Stimulated activated CD8-positive, alpha-beta memory T cell treated with anti-CD3 and anti-CD28 coated beads, Interleukin-4, amount 100 ng/mL, for 24 hours (primary cell): ENCODE results near the gene MTA2.
A peak's percentile ranks its signal among the peaks of the same experiment; 100 is the strongest.
"Not testable (repeated sequence)": the region's sequence is repeated elsewhere in the genome, so short reads cannot be mapped to it uniquely, and the experiment has no call there.

Experiments
- DNase-seq: peaks from one replicate; pipeline ENCODE4 v3.0.0-alpha.2; 2020; ENCODE audit warnings: low read depth

Gene MTA2

DNA sequence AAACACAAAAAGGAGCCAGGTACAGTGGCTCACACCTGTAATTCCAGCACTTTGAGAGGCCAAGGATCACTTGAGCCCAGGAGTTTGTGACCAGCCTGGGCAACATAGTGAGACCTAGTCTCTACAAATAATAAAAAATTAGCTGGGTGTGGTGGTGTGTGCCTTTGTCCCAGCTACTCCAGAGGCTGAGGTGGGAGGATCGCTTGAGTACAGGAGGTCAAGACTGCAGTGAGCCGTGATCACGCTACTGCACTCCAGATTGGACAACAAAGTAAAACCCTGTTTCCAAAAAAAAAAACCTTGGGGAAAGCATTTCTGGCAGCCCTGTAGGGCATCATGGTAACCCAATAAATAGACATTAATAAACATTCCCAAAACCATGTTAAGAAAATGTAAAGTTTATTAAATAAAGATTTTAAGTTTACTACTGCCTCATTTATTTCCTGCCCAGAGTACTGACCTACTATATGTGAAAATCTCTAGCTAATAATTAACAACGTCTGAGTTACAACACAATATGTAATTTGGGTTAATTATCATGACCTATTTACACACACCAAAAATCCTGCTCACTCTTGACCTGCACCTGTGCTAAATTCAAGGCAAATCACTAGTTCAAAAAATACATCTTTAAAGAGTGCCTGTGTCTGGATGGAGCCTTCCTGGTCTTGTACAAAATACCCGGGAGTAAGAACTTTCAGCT is 36.4 kb downstream of the MTA2 start:
- DNase-seq: no peak

DNA sequence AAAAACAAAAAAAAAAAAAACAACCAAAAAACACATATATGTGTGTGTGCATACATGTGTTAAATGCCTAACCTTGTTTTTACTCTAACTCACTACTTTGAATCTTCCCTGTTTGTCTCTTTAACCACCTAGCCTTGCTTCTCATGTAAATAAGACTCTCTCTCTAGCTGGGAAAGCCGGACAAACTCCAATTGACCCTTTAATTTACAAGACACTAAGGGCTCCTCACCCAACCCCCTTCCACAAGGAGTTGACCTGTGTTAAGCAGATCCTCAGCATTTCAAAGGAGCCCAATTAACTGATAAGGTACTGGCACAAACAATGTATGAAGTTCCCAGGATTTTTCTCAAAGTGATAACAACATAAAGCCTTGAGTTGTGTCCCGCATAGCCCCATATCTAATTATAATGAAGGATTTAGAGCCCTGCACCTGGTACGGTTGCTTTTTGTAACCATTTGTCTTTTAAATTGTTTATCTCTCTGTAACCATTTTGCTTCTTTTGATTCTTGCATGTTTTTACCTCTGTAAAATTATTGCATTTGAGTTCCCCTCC is 39.9 kb downstream of the MTA2 start:
- not testable (repeated sequence) for DNase-seq

DNA sequence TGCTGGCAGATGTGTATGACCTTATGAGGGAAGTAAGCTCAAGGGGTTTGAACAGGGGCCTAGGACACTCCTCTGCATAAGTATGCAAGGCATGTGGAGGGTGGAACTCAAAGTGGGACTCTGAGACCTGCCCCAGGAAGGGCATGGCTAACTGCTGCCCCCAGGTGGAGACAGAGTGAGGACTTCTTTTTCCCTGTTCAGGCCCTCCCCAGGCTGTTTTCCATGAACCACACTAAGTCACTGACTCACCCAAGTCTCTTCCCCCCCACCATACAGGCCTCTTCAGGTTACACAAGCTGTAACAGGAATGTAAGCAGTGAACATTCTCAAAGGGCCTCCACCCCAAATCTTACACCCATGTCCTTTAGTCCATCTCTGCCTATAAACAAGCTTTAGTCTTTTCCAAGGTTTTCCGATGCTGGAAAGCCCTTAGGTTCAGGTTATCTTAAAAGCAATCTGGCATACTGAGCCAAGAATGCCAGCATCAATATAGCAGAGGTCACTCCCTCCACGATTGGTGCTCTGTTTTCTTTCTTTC is 41.0 kb downstream of the MTA2 start:
- no peak for DNase-seq

DNA sequence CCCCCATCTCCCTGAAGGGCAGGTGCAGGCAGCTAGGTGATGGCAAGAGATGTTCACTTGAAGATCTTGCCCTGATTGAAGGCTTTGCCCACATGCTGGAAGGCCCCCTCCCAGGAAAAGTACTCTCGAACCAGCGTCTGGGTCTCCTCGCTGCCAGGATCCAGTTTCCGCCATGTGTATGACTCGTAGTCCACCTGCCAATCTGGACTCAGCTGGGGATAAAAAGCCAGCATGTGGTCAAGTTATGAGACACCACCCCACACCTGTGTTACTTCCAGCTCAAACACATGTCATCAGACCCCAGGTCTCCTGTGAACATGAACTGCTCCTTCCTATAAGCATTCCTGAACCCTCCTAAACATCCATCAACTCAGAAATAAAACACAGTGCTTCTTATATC is 42.0 kb downstream of the MTA2 start:
- not testable (repeated sequence) for DNase-seq

DNA sequence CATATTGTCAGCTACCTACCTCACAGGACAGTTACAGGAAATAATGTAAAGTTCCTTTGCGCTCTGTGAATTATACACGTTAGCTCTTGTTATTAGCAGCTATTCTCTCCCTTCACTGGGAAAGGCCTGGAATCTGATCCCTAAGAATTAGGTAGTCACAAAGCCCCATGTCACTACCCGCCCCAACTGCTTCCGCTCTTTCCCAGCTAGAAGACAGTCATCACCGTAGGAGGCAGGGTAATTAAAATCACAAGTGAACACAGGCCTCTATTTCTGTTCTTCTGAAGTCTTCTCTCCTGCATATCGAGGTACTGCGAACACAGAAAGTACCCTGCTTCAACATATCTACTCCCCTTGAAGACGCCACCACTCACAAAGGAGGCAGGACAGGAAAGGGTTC is 42.5 kb downstream of the MTA2 start:
- no peak for DNase-seq

DNA sequence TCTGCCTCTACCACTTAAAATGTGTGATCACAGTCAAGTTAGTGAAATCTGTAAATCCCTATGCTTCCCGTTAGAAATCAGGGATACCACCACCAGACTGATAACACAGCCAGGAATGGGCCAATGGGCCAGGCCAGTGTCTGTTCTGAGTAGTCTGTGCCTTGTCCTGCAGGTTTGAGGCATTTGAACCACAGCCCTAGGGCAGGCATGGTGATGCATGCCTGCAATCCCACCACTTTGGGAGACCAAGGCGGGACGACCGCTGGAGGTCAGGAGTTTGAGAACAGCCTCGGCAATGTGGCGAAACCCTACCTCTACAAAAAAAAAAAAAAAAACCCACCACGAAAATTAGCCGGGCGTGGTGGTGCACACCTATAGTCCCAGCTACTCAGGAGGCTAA is 43.0 kb downstream of the MTA2 start:
- DNase-seq: no peak

DNA sequence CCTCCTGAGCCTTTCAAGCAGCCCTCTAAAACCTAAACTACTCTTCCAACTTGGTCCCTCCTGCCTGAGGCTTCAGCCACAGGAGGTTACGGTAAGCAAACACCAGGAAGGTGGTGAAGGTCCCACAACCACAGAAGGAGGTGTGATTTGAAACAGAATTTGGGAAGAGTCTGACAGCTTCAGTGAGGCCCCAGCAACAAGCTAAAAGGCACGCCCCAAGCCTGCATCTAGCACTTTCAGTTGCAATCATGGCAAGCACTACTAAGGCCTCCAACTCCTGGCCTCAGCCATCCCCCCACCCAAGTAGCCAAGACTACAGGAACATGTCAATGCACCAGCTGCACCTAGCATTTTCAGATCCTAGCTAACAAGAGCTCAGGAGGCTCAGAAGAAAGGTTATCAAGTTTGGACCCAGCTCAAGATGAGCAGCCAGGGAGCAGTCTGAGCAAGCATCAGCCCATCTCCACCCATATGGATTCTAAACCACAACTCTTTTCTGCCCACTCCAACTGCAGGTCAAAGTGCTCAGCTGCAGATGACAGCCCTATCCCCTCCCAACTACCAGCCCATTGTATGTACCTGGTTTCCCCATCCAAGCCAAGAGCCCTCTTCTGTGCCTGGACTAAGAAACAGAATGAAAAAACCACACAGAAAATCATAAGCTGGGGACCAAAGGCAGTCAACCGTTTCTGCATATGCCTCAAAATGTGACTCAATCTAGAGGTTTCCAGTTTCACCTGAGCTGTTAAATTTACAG is 44.6 kb downstream of the MTA2 start:
- no peak for DNase-seq

DNA sequence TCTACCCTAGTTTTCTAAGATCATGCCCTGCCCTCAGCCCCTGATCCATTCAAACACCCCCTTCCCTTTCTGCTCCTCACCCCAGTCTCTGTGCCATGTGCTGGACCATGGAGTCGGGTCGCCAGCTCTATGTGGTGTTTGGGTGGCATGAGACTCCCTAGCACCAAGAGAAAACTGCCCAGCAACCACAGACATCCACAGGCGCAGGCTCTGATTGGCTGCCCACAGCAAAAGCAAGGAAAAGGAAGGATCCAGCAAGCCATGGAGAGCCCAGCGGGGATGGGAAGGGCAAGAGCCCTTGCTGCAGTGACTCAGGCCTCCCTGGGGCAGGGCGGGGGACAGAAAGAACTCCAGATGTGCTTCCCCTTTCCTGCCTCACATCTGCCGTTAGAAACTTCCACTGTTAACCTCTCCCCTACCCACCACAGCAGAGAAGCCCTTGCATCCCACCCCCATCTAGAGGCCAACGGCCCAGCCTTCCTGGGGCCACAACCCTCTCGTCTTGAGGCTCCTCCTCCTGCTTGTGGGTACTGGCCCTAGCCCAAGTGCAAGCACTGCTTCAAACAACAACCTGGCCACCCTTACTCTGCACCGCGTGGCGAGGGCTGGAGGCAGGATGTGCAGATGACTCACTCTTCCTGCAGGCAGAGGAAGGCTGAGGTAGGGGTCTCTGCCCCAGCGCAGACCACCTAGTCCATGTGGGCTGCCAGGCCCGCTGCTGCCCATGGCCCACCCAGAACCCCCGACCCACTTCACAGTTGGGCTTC is 45.4 kb downstream of the MTA2 start:
- DNase-seq: peak; percentile 73

DNA sequence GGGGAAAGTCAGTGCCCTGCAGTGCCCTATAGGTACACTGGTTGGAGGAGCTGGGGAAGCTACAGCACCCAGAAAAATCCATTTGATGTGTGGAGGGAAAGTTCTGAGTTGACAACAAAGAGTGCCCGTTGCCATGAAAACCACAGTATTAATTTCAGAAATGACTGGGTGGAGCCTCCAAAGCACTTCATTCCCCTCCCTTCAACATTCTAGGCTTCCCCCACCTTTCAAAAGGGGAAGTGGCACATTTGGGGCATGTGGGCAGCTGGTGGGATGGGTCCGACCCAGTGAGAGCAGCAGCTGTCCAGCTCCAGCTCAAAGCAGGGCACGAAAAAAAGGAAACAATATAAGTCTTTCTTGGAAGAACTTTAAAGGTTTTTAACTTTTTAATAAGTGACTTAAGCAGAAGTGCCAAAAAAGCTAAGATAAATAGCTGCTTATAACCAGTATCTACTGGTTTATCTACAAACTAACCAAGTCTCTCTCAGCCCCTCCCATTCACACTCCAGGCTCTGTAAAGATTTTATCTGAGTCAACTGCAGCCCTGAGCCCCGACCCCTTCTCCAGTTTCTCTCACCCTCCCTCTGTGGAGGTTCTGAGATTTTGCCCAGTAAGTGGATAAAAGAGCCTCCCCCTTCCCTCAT is 46.1 kb downstream of the MTA2 start:
- no peak for DNase-seq

DNA sequence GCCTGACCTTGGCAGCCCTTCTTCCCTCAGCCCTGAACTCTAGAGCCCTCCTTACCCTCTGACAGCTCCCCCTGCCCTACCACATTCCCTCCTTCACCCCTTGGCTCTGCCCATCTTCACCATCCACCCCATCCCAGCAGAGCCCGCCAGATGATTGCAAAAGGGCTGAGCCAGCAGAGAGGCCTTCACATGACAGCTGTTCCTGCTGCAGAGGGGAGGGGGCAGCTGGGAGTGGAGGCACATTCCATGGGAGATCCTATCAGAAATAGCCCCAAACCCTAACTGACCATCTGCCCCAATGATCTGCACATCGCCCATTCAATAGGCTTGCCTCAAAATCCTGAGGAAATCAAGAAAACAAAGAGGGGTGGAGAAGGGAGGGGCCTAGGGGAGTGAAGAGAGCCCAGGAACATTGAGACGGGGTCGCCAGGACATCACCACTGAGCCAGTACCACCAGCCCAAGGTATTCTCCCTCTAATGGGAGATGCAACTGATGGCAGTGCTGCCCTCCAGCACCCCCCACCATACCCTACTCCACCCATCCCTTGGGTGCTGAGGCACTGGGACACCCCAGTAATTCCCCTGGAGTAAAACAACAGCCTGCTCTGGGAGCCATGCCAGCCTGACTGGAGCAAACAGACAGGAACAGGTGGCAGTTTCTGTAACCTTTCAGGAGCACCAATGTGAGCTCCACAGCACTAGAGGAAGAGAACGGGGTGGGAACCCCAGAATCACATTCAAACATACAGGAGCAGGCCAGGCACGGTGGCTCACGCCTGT is 47.1 kb downstream of the MTA2 start:
- DNase-seq: no peak

DNA sequence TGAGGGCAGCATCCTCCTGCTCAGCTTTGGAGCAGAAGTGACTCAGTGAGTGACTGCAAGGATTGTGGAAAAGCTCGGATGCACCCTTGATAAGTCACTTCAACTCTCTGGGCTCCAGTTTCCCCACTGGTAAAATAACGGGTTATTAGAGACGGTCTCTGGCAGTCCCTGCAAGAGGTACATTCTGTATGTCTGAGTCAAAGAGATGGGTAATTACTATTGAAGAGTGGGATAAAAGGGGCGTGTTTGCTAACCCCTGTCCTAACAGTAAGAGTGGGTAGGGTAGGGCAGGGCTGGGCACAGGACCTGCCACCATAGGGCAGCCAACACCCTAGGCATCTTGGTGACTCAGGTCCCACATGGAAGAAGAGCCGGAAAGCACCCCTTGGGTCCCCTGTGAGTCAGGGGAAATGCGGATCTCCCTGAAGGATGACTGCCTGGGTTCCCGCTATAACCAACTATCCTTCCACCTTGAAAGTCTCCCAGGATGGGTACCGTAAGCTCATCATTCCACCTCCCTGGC is 47.8 kb downstream of the MTA2 start:
- DNase-seq: no peak

DNA sequence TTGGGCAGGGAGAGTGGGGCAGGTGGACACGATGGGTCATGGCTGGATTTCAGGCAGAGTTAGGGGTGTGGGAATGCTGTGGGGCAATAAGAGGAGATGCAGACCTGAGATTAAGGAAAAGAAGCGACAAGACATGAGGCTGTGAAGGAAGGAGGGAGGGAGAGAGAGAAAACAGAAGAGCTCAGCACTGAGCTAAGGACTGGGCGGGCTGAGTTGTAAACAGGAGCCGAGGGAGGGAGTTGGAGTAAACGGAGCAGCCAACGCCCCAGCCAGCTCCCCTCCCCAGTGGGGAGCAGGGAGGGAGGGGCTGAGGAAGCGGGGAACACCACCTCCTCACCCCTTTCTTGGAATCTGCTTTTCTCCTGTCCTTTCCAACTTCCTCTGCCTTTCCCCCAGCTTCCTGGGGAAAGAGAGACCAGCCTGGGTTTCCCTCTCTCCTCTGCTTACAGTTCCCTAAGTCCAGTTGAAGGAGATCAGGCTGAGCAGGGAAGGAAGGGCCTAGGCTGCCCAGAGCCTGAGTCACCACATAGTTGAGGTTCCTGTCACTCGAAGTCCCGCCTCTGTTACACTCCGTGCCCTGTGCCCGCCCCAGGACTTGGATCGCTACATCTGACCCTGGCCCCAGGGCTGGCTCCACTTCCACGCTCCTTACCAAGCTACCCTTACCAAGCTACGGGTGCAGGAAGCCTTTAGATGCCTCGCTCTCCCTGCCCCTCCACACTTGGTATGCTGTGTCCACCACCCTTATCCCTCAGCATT is 48.4 kb downstream of the MTA2 start:
- no peak for DNase-seq

DNA sequence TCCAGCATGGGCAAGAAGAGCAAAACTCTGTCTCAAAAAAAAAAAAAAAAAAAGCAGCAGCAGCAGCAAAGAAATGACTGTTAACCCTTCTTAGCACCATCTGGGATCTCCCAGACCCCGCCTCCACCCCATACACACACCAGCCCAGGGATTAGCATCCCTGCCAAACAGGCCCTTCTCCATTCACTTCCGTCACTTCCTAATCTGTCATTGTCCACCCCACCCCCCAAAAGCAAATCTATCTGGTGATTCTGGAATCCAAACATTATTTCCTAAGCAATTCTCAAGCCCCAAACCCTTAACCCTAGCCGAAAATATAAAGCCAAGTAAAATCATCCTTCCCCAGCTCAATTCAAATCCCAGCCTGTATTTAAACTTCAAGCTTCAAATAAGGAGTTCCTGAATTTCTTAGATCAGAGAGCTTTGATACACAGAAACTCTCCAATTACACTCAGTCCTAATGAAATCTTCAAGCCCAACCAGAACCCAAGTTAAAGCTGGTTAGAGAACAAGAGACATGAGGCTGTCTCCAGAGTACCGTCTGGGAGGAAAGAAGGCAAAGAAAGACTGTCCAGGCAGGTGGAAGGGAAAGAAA is 49.1 kb downstream of the MTA2 start:
- no peak for DNase-seq

DNA sequence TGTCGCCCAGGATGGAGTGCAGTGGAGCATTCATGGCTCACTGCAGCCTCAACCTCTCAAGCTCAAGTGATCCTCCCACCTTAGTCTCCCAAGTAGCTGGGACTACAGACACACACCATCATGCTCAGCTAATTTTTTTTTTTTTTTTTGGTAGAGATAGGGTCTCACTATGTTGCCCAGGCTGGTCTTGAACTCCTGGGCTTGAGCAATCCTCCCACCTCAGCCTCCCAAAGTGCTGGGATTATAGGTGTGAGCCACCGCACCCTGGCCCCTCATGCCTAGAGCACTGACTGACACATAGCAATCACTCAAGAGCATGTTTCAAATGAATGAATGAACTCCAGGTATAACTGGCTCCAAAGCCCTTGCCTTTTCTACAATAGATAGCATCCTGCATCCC is 51.2 kb downstream of the MTA2 start:
- DNase-seq: not testable (repeated sequence)

DNA sequence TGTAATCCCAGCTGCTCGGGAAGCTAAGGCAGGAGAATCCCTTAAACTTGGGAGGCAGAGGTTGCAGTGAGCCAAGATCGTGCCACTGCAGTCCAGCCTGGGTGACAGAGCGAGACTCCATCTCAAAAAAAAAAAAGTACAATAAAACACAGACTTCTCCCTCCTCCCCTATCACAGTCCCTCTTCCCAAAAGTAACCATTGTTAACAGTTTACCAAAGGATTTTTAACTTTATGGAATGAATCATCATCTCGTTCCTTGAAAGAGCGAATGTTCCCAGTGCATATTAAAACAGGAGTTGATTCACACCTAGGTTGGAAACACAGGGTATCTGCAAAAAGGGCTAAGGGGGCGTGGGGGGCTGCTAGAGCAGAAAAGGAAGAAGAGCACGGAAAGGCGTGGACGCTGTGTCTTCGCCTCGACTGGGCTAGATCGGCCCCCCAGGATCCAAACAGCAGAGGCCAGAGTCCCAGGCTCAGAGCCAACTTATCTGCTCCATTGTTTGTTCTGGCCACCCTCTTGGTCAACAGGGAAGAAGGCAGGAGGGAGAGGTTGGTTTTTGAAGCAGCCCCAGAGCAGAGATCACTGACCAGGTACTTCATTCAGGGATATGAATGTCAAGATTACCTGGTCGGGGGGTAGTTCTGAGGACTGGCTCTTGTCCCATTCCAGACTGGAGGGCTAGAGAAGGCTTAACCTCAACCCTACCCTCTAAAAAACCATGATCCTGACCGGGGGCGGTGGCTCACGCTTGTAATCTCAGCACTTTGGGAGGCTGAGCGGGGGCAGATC is 52.9 kb downstream of the MTA2 start:
- DNase-seq: no peak

DNA sequence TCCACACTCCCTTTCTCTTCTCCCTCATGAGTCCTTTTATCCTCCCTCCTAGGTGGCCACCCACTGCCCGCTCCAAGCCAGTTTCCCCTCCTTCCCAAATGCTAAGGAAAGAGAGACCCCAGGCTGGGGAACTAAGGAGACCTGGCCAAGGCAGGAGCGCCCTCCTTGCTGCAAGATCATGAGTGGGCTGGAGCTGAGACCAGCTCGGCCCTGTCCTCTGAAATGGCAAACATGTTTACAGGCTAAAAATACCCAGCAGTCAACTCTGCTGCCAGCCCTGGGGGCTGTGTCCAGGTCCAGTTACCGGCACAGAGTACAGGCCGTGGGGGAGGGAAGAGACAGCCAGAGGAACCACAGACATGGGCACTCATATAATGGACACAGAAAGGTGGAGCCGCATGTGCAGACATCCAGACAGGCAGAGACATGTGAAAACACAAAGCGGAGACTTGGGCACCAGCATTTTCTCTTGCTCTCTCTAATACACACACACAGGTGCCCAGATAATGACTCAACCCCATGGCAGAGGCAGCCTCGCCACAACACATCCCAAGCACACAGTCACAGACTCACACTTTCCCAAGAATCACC is 53.9 kb downstream of the MTA2 start:
- no peak for DNase-seq

DNA sequence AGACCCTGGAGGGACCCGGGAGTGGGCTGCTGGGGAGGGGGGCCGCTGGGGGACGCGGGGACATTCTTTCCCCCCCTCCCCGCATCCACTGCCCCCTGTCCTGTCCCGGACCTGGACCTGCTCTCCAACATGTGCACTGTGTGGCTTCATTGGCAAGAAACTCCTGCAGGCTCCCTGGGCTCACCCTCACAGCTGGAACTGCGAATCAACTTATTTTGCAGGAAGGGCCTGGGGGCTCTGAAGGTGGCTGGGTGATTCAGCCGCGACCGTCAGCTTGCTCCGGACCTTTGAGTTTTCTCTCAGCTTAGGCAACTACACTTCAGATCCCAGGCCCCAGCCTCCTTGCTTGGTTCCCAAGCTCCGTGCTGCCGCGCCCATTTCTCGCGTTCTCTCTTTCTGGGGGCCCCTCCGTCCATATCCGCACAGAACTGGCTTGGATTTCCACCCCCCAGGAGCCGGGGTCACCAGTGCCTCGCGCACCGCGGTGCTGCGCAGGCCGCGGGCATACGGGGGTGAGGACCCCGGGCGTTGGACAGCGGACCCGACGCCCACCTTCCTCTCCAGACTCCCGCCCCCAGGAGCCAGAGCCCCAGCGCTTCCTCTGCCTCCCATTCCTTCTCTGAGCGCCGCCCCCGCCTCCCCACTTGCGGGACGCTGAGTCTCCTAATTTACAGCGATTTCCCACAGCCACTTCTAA is 54.6 kb downstream of the MTA2 start:
- no peak for DNase-seq
